CD4-positive, alpha-beta T cell treated with Interleukin-6 at 100 ng/mL for 8 hours (primary cell): ENCODE measurements around the gene COL17A1.

ENCODE experiments used
- DNase-seq: peaks from one replicate; pipeline ENCODE4 v3.0.0-alpha.2; 2020; ENCODE audit warnings: mixed read lengths, low spot score

Gene COL17A1

GRCh38 chr10:104096692-104097091, 11.0 kb upstream of the COL17A1 start:
- no peak for DNase-seq

GRCh38 chr10:104092749-104093148, 7.1 kb upstream of the COL17A1 start:
- no peak for DNase-seq

- DNase-seq: no peak
Observed at GRCh38 chr10:104090611-104091010, 4.9 kb upstream of the COL17A1 start.

- no peak for DNase-seq
Observed at GRCh38 chr10:104089621-104090020, 3.9 kb upstream of the COL17A1 start.

GRCh38 chr10:104088239-104088638, 2.6 kb upstream of the COL17A1 start:
- DNase-seq: no peak

- DNase-seq: no peak
Observed at GRCh38 chr10:104084482-104085142, 1.1 kb downstream of the COL17A1 start.

- DNase-seq: no peak
Observed at GRCh38 chr10:104081998-104082397, 3.7 kb downstream of the COL17A1 start.

- peak; percentile 14 for DNase-seq
Observed at GRCh38 chr10:104080762-104081161, 4.9 kb downstream of the COL17A1 start.

GRCh38 chr10:104077663-104078151, 8.0 kb downstream of the COL17A1 start:
- DNase-seq: no peak

GRCh38 chr10:104077247-104077646, 8.4 kb downstream of the COL17A1 start:
- no peak for DNase-seq

GRCh38 chr10:104076743-104077160, 8.9 kb downstream of the COL17A1 start:
- DNase-seq: no peak

GRCh38 chr10:104074505-104074904, 11.2 kb downstream of the COL17A1 start:
- no peak for DNase-seq

- no peak for DNase-seq
Observed at GRCh38 chr10:104072786-104073185, 12.9 kb downstream of the COL17A1 start.

- DNase-seq: no peak
Observed at GRCh38 chr10:104069613-104070012, 16.1 kb downstream of the COL17A1 start.

GRCh38 chr10:104067525-104067924, 18.2 kb downstream of the COL17A1 start:
- no peak for DNase-seq

- no peak for DNase-seq
Observed at GRCh38 chr10:104066945-104067344, 18.7 kb downstream of the COL17A1 start.

- no peak for DNase-seq
Observed at GRCh38 chr10:104065748-104066147, 19.9 kb downstream of the COL17A1 start.

GRCh38 chr10:104061196-104061595, 24.5 kb downstream of the COL17A1 start:
- DNase-seq: no peak

GRCh38 chr10:104059364-104059763, 26.3 kb downstream of the COL17A1 start:
- no peak for DNase-seq

GRCh38 chr10:104057717-104058116, 28.0 kb downstream of the COL17A1 start:
- no peak for DNase-seq

GRCh38 chr10:104056619-104057273, 28.9 kb downstream of the COL17A1 start:
- DNase-seq: no peak

GRCh38 chr10:104054430-104054829, 31.2 kb downstream of the COL17A1 start:
- no peak for DNase-seq

- no peak for DNase-seq
Observed at GRCh38 chr10:104053201-104053600, 32.5 kb downstream of the COL17A1 start.

- no peak for DNase-seq
Observed at GRCh38 chr10:104052431-104052830, 33.2 kb downstream of the COL17A1 start.
